Heart left ventricle (tissue), 13 donors: ENCODE measurements around the gene DAPP1.

Experiments used
- POLR2A ChIP-seq, 2 donors: fragments of 450-650 bp; IDR thresholded peaks; one replicate each; pipeline ENCODE4 v1.6.1; 2017; ENCODE audit warnings: antibody characterized with exemption in 2 of 2, mild to moderate bottlenecking in 2 of 2, moderate library complexity in 2 of 2
- TF ChIP-seq, protein P1 (sequence below), 12 donors: fragments of 200-600 bp; sonication (generic) in 4 of 12; IDR thresholded peaks; one replicate each; pipeline versions ENCODE4 v1.5.0 to v1.8.0; 2018 to 2022; ENCODE audit warnings: antibody characterized with exemption in 12 of 12, mild to moderate bottlenecking in 5 of 12
- donor health status: ischemic (EF 13 %, LVEDD 7.1; RV severe dilation, severe dysfunction).
- donor health status: DM: no; HTN: yes; CAD: no.
- donor health status: DM: no; HTN: no; CAD: no.
- donor health status: ischemic (EF 25% LVEDD 6.9; RV normal size, moderate dysfunction).
- donor health status: ischemic (EF 25% LVEDD 5.7; RV mildly dilated, moderate dysfunction).
- donor health status: ischemic (EF 35%, LVEDD 5.7; RV mildly dilated, moderate dysfunction).
- donor health status: nonischemic (EF 11% LVEDD 7.7; RV severe dilation, severe dysfunction).
- donor health status: DM: yes; HTN: yes; CAD: no.
- donor health status: PGD.
- donor health status: ischemic (EF 29% LVEDD 5.4; RV normal size, mild dysfunction).
- donor health status: nonischemic (EF 23%, LVEDD 6.1; RV moderate dilation, normal function).

DNA sequence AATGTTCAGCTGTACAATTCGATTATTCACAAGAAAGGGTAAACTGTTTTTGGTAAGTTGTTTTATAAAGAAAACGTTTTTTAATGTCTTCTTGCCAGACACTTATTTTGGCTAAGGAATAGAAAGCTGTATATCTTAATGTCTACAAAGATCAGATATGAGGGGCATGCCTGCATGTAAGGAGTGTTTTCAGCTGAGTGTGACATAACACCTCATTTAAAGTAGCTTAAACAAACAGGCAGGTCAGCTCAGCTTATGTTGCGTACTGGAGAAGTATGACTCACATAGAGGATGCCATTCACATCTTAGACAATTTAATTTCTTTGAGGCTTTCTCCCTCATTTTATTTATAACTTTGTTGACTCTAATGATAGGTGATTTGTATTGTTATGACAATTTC lies 47.2 kb downstream of the DAPP1 start:
- TF ChIP-seq, protein P1, sequence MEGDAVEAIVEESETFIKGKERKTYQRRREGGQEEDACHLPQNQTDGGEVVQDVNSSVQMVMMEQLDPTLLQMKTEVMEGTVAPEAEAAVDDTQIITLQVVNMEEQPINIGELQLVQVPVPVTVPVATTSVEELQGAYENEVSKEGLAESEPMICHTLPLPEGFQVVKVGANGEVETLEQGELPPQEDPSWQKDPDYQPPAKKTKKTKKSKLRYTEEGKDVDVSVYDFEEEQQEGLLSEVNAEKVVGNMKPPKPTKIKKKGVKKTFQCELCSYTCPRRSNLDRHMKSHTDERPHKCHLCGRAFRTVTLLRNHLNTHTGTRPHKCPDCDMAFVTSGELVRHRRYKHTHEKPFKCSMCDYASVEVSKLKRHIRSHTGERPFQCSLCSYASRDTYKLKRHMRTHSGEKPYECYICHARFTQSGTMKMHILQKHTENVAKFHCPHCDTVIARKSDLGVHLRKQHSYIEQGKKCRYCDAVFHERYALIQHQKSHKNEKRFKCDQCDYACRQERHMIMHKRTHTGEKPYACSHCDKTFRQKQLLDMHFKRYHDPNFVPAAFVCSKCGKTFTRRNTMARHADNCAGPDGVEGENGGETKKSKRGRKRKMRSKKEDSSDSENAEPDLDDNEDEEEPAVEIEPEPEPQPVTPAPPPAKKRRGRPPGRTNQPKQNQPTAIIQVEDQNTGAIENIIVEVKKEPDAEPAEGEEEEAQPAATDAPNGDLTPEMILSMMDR (IDR thresholded peaks at IDR 0.05), result no peak
- TF ChIP-seq POLR2A (IDR thresholded peaks at IDR 0.05), result no peak
